Lung (tissue), 12 donors: ENCODE measurements around the gene STEAP1. TPM values are rescaled to one million over a fixed set of nuclear protein-coding genes. Genes with fewer than 3 reads are reported as not detected.

Source experiments
- ATAC-seq: fragments of 200-7000 bp; cut with Tn5 transposase; one replicate; pipeline ENCODE4 v1.9.1; 2020; ENCODE audit warnings: moderate number of reproducible peaks; ENCODE audit not compliant: insufficient read depth, low FRiP score
- DNase-seq, 3 donors: peaks; one replicate each; pipeline ENCODE4 v3.0.0-alpha.2; 2013 to 2017
- H3K27ac ChIP-seq, 2 donors: one replicate each; pipeline ENCODE4 v1.5.1; 2013; ENCODE audit warnings: mild to moderate bottlenecking in 2 of 2, moderate library complexity in 2 of 2, control low read depth in 1 of 2, inconsistent platforms in 1 of 2, low read depth in 1 of 2, low read length in 1 of 2
- H3K27me3 ChIP-seq, 3 donors: one replicate each; pipeline ENCODE4 v1.5.1; 2013; ENCODE audit warnings: low read length in 2 of 3; ENCODE audit not compliant: control insufficient read depth in 3 of 3, insufficient read depth in 3 of 3
- H3K36me3 ChIP-seq, 4 donors: one replicate each; pipeline ENCODE4 v1.5.1; 2013; ENCODE audit warnings: low read length in 4 of 4, mild to moderate bottlenecking in 1 of 4, moderate library complexity in 1 of 4; ENCODE audit not compliant: control insufficient read depth in 4 of 4, insufficient read depth in 4 of 4
- H3K4me1 ChIP-seq, 5 donors: one replicate each; pipeline ENCODE4 v1.5.1; 2013; ENCODE audit warnings: low read length in 5 of 5, mild to moderate bottlenecking in 2 of 5, moderate library complexity in 1 of 5; ENCODE audit not compliant: control insufficient read depth in 5 of 5, insufficient read depth in 5 of 5
- H3K4me3 ChIP-seq: one replicate; pipeline ENCODE4 v1.5.1; 2013; ENCODE audit warnings: mild to moderate bottlenecking, control low read depth, moderate library complexity
- H3K9ac ChIP-seq, 2 donors: one replicate each; pipeline ENCODE4 v1.5.1; 2013; ENCODE audit warnings: low read length in 2 of 2, control low read depth in 1 of 2; ENCODE audit not compliant: insufficient read depth in 1 of 2
- H3K9me3 ChIP-seq, 4 donors: one replicate each; pipeline ENCODE4 v1.5.1; 2013; ENCODE audit warnings: low read length in 3 of 4, mild to moderate bottlenecking in 1 of 4, moderate library complexity in 1 of 4; ENCODE audit not compliant: control insufficient read depth in 4 of 4, insufficient read depth in 3 of 4
- CTCF ChIP-seq: IDR thresholded peaks from 2 replicates; pipeline ENCODE4 v1.5.1; 2012; ENCODE audit warnings: mild to moderate bottlenecking; ENCODE audit errors: control extremely low read depth, extremely low read depth
- WGBS, 2 donors: extraction: QIAGEN DNeasy Blood & Tissue Kit; methylation state at CpG; one replicate each; pipeline ENCODE4 v1.1.7; 2013; 5-methylcytosine and 5-hydroxymethylcytosine counted together
- polyA plus RNA-seq, 2 donors: library from polyadenylated mRNA; stranded (reverse); fragments of 200-250 nt; gene quantifications; one replicate each; pipeline ENCODE4 v1.2.1, GENCODE V29; 2013
- total RNA-seq, 2 donors: library from RNA; depleted of rRNA in 1 of 2; stranded (reverse); fragments of >200 nt in 1 of 2; gene quantifications; one replicate each; pipeline ENCODE4 v1.2.1, GENCODE V29; 2014 to 2021
- donor health status: control.
- donor health status: control.
- donor health status: Bipolar disorder and iron deficiency.
- donor health status: healthy.
- donor health status: DM: yes; HTN: yes; CAD: no.

The STEAP1 gene
- total and polyA plus RNA-seq, 4 donors, result 3.2 to 19.2 (median 7.5) TPM

GRCh38 chr7:90207956-90208355, 53.7 kb downstream of the STEAP1 start:
- no peak overlapping the region for H3K4me3 ChIP-seq
- peaks cover 0 to 16% (median 5%) of the 10 kb centered on the region in 5 donors for H3K4me1 ChIP-seq
- WGBS, 2 donors, result 84 to 96% methylated on average over 1 of the region's 1 CpG
- H3K9me3 ChIP-seq, result peaks cover 0 to 2% (median 0%) of the 10 kb centered on the region in 4 donors
- no peak for DNase-seq
- H3K36me3 ChIP-seq, result no peaks in the 10 kb centered on the region
- no peak for ATAC-seq
- H3K9ac ChIP-seq, result no peak overlapping the region
- H3K27ac ChIP-seq, result no peak overlapping the region
- no peaks in the 10 kb centered on the region for H3K27me3 ChIP-seq
- no peak for TF ChIP-seq CTCF

DNA sequence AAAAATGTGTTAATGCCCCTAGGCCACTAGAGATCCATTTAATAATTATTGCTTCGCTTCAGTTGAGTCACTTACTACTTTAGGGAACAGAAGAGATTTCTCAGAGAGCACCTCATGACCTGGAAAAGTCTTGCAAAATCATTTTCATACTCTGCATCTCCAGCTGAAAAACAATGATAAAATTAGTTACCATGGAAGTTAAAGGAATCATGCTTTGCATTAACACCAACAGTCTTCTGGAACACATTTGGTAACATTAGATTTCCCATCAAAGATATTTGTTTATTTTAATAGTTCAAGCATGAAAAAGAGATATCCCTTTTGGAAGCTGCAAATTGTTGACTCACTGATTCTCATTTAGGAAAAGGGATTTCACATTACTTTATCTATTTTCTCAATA, 55.5 kb downstream of the STEAP1 start:
- Histone ChIP-seq H3K9me3 (peaks cover 0 to 2% (median 0%) of the 10 kb centered on the region in 4 donors), H3K27ac (no peak overlapping the region), H3K4me3 (no peak overlapping the region), H3K9ac (no peak overlapping the region), H3K27me3 (no peaks in the 10 kb centered on the region), H3K36me3 (no peaks in the 10 kb centered on the region), H3K4me1 (peaks cover 0 to 16% (median 5%) of the 10 kb centered on the region in 5 donors)
- DNase-seq (peak in 2 of 3 donors; percentile 54 to 76), ATAC-seq (no peak)
- 71 to 76% methylated on average over 1 of the region's 1 CpG for WGBS, 2 donors
- TF ChIP-seq CTCF, result no peak

- Histone ChIP-seq H3K27ac (no peak overlapping the region), H3K27me3 (no peaks in the 10 kb centered on the region), H3K9me3 (peaks cover 0 to 2% (median 0%) of the 10 kb centered on the region in 4 donors), H3K36me3 (no peaks in the 10 kb centered on the region), H3K4me1 (peaks cover 0 to 16% (median 5%) of the 10 kb centered on the region in 5 donors), H3K9ac (no peak overlapping the region), H3K4me3 (no peak overlapping the region)
- TF ChIP-seq CTCF, result no peak
- WGBS, 2 donors, result 56 to 65% methylated on average over 5 of the region's 5 CpGs
- DNase-seq (no peak), ATAC-seq (no peak)
These were observed 56.2 kb downstream of the STEAP1 start for GRCh38 chr7:90210475-90210874.

GRCh38 chr7:90210981-90211380, 56.7 kb downstream of the STEAP1 start:
- no peak for ATAC-seq
- peak overlapping the region in 1 of 2 donors; percentile 81 for H3K9ac ChIP-seq
- H3K27me3 ChIP-seq, result no peaks in the 10 kb centered on the region
- no peak for TF ChIP-seq CTCF
- peaks cover 0 to 2% (median 0%) of the 10 kb centered on the region in 4 donors for H3K9me3 ChIP-seq
- peaks cover 0 to 16% (median 5%) of the 10 kb centered on the region in 5 donors for H3K4me1 ChIP-seq
- DNase-seq, result no peak
- WGBS, 2 donors, result 17 to 20% methylated on average over 11 of the region's 11 CpGs
- no peak overlapping the region for H3K4me3 ChIP-seq
- peak overlapping the region; percentile 36 to 85 for H3K27ac ChIP-seq
- no peaks in the 10 kb centered on the region for H3K36me3 ChIP-seq
